IPS DF 19.7 (cell line): ENCODE data around the gene FGFR2.

Experiments
- DNase-seq: peaks from one replicate; pipeline ENCODE4 v3.0.0-alpha.2; 2013; ENCODE audit warnings: low read depth, low spot score

Gene FGFR2

DNA sequence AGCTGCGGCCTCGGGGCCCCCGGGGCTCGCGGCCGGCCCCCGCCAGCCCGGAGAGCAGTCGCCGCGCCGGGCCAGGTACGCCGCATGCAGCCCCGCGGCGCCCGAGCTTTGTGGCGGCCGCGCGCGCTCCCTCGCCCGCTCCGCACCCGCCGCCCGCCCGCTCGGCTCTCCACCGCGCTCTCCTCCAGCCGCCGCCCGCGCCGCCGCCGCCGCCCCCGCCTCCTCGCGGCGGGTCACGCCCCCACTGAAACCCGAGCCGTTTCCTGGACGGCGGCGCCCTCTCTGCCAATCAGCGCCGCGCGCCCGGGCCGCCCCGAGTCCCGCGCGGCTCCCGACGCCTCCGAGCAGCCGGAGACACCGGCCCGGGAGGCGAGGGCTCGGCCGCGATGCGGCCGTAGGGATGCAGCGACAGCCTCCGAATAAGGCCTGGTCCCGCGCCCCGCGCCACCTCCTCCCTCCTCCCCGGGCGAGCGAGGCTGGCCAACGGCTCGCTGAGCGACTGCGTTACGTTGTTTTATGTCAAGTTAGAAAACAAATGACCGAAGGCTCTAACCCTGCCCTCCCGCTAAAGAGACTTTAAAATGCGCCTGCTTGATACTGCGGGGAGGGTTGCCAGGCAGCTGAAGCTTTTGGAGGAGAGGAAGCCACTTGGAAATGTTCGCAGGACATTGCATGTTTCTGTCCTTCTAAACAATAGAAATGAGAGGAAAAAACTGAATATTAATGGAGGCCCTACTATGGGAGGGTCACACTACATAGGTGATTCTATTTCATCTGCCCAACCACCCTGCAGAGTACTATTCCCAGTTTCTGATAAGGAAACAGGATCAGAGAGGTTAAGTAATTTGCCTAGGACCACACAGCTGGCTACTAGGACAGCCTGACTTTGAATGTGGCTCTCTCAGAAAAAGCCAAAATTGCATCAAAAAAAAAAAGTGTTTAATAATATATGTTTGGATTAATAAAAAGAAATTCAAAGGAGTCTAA is at the start of gene FGFR2:
TSS of gene FGFR2 (minus strand) at position 182 of the 987 bp plus-strand sequence. CDS start 4,627 bp downstream, outside the sequence.
- DNase-seq: no peak

DNA sequence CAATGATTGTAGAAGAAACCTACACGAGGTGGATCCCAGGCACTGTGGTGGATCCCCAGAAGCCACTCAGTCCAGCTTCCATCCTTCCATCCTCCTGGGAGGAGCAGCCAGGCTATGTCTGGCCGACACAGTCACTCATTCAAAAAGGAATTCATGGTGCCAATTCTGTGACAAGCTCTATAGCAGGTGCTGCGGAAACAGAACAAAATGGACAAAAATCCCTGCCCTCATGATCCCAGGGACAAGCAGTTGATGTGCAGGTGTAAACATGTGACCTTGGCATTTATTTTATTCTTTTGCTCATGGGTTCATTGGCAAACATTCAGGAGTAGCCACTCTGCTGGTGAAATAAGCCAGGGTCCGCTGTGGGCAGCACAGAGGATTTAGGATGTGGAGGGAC is 49.2 kb upstream of the FGFR2 start:
- no peak for DNase-seq

GRCh38 chr10:121645696-121646095 is 47.5 kb upstream of the FGFR2 start:
- no peak for DNase-seq

GRCh38 chr10:121644501-121644900 is 46.3 kb upstream of the FGFR2 start:
- DNase-seq: no peak

- no peak for DNase-seq
Measured at GRCh38 chr10:121640266-121640665, 42.0 kb upstream of the FGFR2 start.

GRCh38 chr10:121639416-121639815 is 41.2 kb upstream of the FGFR2 start:
- no peak for DNase-seq

DNA sequence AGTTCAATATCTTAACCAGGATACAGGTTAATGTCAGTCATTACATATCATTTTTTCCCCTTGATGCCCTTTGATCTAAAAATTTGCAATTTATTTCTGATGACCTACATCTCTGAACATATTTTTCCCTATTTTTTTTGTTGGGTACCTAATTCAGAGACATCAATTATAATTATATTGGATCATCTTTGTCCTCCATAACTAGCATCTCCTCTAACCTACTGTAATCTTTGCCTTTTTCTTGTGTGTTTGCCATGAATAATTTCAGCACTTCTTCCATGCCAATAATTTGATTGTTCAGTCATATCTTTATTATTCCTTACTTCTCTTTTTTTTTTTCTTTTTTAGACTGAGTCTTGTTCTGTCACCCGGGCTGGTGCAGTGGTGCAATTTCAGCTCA is 39.2 kb upstream of the FGFR2 start:
- no peak for DNase-seq

DNA sequence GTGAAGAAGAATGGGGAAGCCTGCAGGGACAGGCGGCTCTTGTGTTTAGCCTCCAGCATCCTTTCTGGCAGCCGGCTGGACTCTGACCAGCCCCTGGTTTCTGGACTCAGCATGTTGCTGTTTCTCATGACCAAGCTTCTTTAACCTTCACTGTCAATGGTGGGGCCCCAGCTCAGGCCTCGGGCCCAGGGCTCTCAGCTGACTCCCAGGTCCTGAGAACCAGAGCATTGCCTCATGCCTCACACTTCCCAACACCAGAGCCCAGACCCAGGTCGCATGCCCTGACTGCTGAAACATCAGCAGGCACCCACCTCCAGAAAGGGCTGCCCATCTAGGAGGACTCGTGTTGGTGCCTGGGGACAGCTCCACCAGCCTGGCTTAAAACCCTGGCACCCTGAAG is 34.8 kb upstream of the FGFR2 start:
- DNase-seq: no peak

DNA sequence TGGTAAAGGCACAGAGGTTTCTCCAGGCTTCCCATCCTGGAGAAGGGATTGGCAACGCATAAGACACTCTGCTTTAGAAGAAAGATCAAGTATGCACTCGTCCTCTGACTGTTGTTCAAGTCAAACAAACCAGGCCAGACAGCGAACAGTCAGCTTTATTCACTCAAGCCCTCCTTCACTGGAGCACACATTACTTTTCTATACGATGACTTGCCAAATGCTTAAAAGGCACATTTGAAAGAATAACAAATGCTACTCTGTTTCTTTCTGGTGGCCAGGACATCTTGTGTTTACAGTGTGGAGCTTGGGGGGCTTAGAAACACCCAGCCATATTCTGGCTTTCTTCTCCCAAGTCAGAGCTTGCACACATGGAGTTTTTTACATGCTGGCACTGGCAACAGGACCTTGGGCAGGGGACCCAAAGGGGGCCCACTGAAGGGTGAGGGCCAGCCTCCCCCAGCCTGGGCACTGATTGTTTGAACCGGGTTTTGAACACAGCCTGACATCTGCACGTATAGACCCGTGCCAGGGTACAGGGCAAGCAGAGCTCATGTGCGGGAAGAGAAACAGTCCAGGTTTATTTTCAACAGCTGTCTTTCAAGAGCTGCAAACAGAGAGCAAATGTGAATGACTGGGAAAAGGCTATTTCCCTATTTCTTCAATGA is 33.3 kb upstream of the FGFR2 start:
- DNase-seq: no peak

DNA sequence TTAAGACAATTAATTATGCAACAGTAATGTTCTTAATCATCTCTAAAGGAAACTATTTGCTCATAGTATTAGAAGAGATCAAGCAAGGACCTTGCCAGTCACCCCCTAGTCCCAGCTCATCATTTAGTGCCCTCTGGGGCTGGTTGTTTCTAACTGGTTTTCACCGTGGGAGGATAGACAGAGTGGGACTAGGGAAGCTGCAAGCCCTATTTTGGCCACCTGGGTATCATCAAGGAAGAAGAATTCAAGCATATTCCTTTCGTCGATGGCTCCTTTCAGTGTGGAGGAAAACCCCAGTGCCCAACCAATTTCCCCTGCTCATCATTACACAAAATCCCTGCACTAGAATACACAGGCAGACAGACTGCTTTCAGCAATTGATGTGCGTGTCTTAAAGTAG is 30.6 kb upstream of the FGFR2 start:
- no peak for DNase-seq

DNA sequence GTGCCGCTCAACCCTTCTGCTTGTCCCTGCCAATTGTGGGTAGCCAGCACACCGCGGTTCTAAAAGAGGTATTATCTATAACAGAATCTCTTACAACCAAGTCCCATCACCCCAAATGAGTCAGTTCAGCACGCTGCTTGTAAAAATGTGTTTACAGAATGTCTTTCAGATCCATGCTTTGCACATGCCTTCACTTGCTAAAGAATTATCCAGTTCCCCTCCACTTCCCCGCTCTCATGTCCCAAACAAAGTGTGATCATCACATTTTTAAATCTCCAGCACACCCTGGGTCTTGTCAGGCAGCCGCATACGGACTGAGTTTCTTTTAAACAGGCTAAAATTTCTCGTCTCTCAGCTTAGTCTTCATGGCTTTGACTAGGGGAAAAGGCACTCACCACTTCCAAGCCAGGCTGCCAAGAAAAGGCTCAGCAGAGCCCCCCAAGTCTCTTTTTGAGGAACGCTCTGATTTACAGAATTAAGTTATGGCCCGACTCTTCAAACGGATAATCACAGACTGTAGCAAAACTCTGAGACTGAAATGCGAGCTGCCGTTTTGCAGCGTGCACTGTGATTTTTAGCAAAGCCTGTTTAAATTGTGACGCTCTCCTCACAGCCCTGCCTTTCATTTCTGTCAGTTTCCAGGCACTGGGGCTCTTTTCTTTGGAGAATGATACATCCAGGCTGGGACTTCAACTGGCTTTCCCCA is 29.8 kb upstream of the FGFR2 start:
- no peak for DNase-seq

GRCh38 chr10:121624836-121625486 is 26.7 kb upstream of the FGFR2 start:
- DNase-seq: no peak

DNA sequence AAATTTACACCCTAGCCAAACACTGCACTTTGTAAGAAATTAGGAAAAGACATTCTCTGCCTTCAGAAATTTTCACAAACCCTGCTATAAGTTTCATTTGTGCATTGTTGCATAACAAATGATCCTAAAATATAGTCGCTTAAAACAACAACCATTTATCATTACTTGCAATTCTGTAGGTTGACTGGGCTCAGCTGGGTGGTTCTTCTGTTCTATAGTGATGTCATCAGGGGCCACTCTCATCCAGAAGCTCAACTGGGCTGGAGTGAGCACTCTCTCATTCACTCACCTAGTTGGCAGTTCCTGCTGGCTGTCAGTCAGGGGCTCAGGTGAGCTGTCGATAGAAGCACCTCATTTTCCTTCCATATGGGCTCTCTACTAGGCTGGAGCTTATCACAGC is 20.7 kb upstream of the FGFR2 start:
- DNase-seq: no peak

- DNase-seq: no peak
Measured at GRCh38 chr10:121617176-121617575, 18.9 kb upstream of the FGFR2 start.

- DNase-seq: no peak
Measured at GRCh38 chr10:121616291-121616690, 18.0 kb upstream of the FGFR2 start.

GRCh38 chr10:121615836-121616235 is 17.6 kb upstream of the FGFR2 start:
- no peak for DNase-seq

GRCh38 chr10:121615435-121615793 is 17.2 kb upstream of the FGFR2 start:
- no peak for DNase-seq

GRCh38 chr10:121614613-121615434 is 16.6 kb upstream of the FGFR2 start:
- DNase-seq: no peak

DNA sequence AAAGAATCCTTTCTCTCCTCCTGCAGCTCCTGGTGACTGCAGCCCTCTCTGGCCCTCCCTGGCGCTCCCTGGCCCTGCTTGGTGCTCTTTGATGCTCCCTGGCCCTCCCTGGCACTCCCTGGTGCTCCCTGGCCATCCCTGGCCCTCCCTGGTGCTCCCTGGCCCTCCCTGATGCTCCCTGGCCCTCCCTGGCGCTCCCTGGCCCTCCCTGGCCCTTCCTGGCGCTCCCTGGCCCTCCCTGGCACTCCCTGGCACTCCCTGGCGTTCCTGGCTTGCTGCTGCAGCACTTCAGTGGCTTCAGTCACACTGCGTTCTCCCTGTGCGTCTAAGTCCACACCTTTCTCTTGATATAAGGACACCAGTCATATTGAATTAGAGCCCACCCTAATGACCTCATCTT is 15.2 kb upstream of the FGFR2 start:
- DNase-seq: no peak

- DNase-seq: no peak
Measured at GRCh38 chr10:121611393-121612159, 13.3 kb upstream of the FGFR2 start.
